ENCODE measurements around the gene METTL6. TPM values are rescaled to one million over a fixed set of nuclear protein-coding genes. Genes with fewer than 3 reads are reported as not detected.

Gene METTL6
- total RNA-seq, 2 donors from 2014 or later, result 22.3 to 24.8 TPM

- H3K4me1 Mint-ChIP-seq, result no peaks in the 10 kb centered on the region
- Histone ChIP-seq H3K4me1 (ENCODE audit: control insufficient read depth, insufficient read depth, low read length) (no peaks in the 10 kb centered on the region), H3K27ac (ENCODE audit: low read depth, low read length) (no peak overlapping the region), H3K36me3 (ENCODE audit: control insufficient read depth, insufficient read depth, low read length) (no peaks in the 10 kb centered on the region), H3K27me3 (ENCODE audit: control insufficient read depth, insufficient read depth, low read length, poor library complexity, severe bottlenecking) (no peaks in the 10 kb centered on the region), H3K9me3 (ENCODE audit: control insufficient read depth, low read length) (peaks cover 16% of the 10 kb centered on the region), H3K4me3 (ENCODE audit: low read length) (no peak overlapping the region), H3K9ac (ENCODE audit: extremely low read depth, low read length, poor library complexity, severe bottlenecking) (no peak overlapping the region)
- DNase-seq, result no peak
- H3K4me3 Mint-ChIP-seq, result no peak overlapping the region
- no peak overlapping the region for H3K27ac Mint-ChIP-seq
- no peaks in the 10 kb centered on the region for H3K27me3 Mint-ChIP-seq (ENCODE audit: insufficient read depth)
- H3K36me3 Mint-ChIP-seq (ENCODE audit: low read depth), result no peaks in the 10 kb centered on the region
- no peak for TF ChIP-seq CTCF (conservative IDR thresholded peaks at IDR 0.05)
- H3K9me3 Mint-ChIP-seq, result peaks cover 17% of the 10 kb centered on the region
- 93% methylated on average over 2 to 4 of the region's 4 CpGs for WGBS, 2 experiments (ENCODE audit: insufficient coverage in 1 of 2, insufficient read length in 1 of 2)
These were observed 42.7 kb downstream of the METTL6 start for GRCh38 chr3:15384510-15385237.

GRCh38 chr3:15382405-15382923 is 44.9 kb downstream of the METTL6 start:
- H3K36me3 ChIP-seq (ENCODE audit: control insufficient read depth, insufficient read depth, low read length), result no peaks in the 10 kb centered on the region
- no peak overlapping the region for H3K4me3 ChIP-seq (ENCODE audit: low read length)
- no peak overlapping the region for H3K27ac Mint-ChIP-seq
- no peaks in the 10 kb centered on the region for H3K4me1 Mint-ChIP-seq
- no peak overlapping the region for H3K4me3 Mint-ChIP-seq
- no peak overlapping the region for H3K9ac ChIP-seq (ENCODE audit: extremely low read depth, low read length, poor library complexity, severe bottlenecking)
- H3K36me3 Mint-ChIP-seq (ENCODE audit: low read depth), result no peaks in the 10 kb centered on the region
- WGBS, 2 experiments (ENCODE audit: insufficient coverage in 1 of 2, insufficient read length in 1 of 2), result 80 to 88% methylated on average over 1 to 3 of the region's 3 CpGs
- H3K4me1 ChIP-seq (ENCODE audit: control insufficient read depth, insufficient read depth, low read length), result no peaks in the 10 kb centered on the region
- no peaks in the 10 kb centered on the region for H3K27me3 ChIP-seq (ENCODE audit: control insufficient read depth, insufficient read depth, low read length, poor library complexity, severe bottlenecking)
- H3K9me3 Mint-ChIP-seq, result peaks cover 17% of the 10 kb centered on the region
- TF ChIP-seq CTCF (conservative IDR thresholded peaks at IDR 0.05), result no peak
- no peaks in the 10 kb centered on the region for H3K27me3 Mint-ChIP-seq (ENCODE audit: insufficient read depth)
- H3K27ac ChIP-seq (ENCODE audit: low read depth, low read length), result no peak overlapping the region
- DNase-seq, result no peak
- H3K9me3 ChIP-seq (ENCODE audit: control insufficient read depth, low read length), result peaks cover 16% of the 10 kb centered on the region

- Mint-ChIP-seq H3K4me3 (no peak overlapping the region), H3K4me1 (no peaks in the 10 kb centered on the region), H3K27ac (no peak overlapping the region), H3K36me3 (ENCODE audit: low read depth) (no peaks in the 10 kb centered on the region), H3K9me3 (peaks cover 12% of the 10 kb centered on the region), H3K27me3 (ENCODE audit: insufficient read depth) (no peaks in the 10 kb centered on the region)
- no peaks in the 10 kb centered on the region for H3K4me1 ChIP-seq (ENCODE audit: control insufficient read depth, insufficient read depth, low read length)
- H3K27ac ChIP-seq (ENCODE audit: low read depth, low read length), result no peak overlapping the region
- H3K27me3 ChIP-seq (ENCODE audit: control insufficient read depth, insufficient read depth, low read length, poor library complexity, severe bottlenecking), result no peaks in the 10 kb centered on the region
- no peak for DNase-seq
- WGBS, 2 experiments (ENCODE audit: insufficient coverage in 1 of 2, insufficient read length in 1 of 2), result 82 to 100% methylated on average over 2 to 6 of the region's 6 CpGs
- no peak overlapping the region for H3K9ac ChIP-seq (ENCODE audit: extremely low read depth, low read length, poor library complexity, severe bottlenecking)
- peaks cover 9% of the 10 kb centered on the region for H3K9me3 ChIP-seq (ENCODE audit: control insufficient read depth, low read length)
- no peaks in the 10 kb centered on the region for H3K36me3 ChIP-seq (ENCODE audit: control insufficient read depth, insufficient read depth, low read length)
- H3K4me3 ChIP-seq (ENCODE audit: low read length), result no peak overlapping the region
- no peak for TF ChIP-seq CTCF (conservative IDR thresholded peaks at IDR 0.05)
These were observed 46.1 kb downstream of the METTL6 start for GRCh38 chr3:15380980-15381890.

Data from endodermal cell (in vitro differentiated cells).